Kidney tubule cell (primary cell): ENCODE data around the gene TSBP1.
"Not testable (repeated sequence)": the region's sequence is repeated elsewhere in the genome, so short reads cannot be mapped to it uniquely, and the experiment has no call there.

Experiments
- DNase-seq: peaks from one replicate; pipeline ENCODE4 v3.0.0-alpha.2; 2018; ENCODE audit warnings: low spot score

Gene TSBP1

DNA sequence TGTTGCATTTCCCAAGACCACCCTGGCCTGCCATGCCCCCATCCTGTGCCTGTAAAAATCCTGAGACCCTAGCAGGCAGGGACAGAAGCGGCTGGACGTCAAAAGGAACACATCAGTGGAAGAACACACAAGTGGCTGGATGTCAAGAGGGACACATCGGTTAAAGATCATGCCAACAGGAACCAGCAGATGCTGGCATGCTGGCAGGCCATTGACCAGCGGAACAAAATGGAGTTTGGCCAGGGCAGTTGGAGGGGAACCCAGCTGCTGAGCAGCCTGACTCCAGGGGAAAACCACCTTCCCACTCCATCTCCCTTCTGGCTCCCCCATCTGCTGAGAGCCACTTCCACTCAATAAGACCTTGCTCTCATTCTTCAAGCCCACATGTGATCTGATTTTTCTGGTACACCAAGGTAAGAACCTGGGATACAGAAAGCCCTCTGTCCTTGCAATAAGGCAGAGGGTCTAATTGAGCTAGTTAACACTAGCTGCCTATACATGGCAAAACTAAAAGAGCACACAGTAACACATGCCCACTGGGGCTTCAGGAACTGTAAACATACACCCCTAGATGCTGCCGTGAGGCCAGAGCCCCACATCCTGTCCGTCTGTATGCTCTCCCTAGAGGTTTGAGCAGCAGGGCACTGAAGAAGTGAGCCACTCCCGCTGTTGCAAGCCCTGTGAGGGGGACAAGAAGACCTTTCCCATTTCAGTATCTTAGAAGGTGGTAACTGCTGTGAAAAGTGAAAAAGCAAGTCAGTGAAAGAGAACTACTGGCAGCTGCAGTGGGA is 4.2 kb upstream of the TSBP1 start:
- DNase-seq: no peak

DNA sequence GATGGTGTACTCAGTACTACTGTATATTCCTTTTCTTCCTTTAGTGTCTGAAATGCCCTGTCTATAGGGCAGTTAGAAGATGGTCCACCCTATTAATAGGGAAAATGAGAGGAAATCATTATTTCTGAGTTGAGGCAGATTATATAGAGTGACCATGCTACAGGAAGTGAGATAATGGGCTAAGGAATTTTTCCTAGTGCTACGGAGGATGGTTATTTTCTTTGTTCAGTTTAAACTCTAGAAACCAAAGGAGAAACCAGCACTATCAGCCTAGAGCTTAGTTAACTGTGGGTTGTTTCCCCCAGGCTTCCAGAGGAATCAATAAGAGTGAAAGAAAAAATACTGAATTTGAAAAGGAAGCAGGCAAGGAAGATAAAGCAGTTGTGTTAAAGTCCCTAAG is 474 bp downstream of the TSBP1 start:
- peak; percentile 25 for DNase-seq

- DNase-seq: peak; percentile 13
These were observed 1.2 kb downstream of the TSBP1 start for GRCh38 chr6:32370505-32370904.

DNA sequence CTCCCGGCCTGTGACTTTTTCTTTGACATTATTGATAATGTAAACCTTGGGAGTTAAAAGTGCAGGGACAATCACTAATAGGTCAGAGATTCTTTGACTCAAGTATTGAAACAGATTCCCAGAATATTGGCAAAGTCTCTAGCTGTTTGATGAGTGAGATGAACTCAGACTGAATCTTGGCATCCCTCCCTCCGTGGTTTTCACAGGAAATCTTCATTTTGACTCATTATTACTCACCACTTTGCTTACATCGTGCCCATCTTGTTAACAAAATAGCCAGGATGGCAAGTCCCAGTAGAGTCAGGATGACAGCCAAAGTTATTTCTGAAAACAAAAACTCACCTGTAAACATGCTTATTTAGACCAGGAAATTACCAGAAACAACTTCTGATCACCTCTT is 2.0 kb downstream of the TSBP1 start:
- DNase-seq: peak; percentile 88

GRCh38 chr6:32367644-32368043 is 4.1 kb downstream of the TSBP1 start:
- no peak for DNase-seq

- not testable (repeated sequence) for DNase-seq
These were observed 12.5 kb downstream of the TSBP1 start for GRCh38 chr6:32359225-32359624.

GRCh38 chr6:32358548-32358947 is 13.2 kb downstream of the TSBP1 start:
- DNase-seq: not testable (repeated sequence)

DNA sequence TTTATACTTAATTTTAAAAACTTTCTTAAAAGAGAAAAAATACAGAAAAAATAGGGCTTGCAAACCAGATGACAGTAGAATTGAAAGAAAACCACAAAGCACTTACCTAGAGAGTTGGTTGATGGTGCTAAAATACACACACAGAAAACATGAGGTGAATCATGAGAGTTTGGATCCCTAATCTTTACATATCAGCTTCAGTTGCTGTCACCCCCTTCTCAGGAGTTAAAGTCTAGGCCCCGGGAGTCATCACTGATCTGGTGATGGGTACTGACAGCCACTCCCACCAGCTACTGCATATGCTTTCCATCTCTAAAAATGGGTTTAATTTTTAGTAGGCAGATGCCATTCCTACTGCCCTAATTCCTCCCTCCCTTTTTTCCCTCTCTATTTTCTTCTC is 16.7 kb downstream of the TSBP1 start:
- DNase-seq: no peak

DNA sequence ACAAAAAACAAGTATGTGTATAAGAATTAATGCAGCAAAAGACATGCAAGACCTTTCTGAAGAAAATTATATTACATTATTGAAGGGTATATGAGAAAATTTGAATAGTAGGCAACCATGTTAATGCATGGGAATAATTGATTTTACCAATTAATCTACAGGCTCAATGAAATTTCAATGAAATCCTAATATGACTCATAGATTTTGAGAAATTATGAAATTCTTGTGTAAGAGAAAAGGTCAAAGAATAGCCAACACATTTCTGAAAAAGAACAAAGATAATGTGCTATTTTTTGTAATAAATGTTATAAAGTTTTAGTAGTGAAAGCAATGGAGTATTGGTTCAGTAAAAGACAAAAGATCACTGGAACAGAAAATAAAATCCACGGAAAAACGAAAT is 18.4 kb downstream of the TSBP1 start:
- no peak for DNase-seq

GRCh38 chr6:32340242-32340641 is 31.5 kb downstream of the TSBP1 start:
- DNase-seq: no peak

- DNase-seq: no peak
These were observed 34.4 kb downstream of the TSBP1 start for GRCh38 chr6:32337186-32337805.

DNA sequence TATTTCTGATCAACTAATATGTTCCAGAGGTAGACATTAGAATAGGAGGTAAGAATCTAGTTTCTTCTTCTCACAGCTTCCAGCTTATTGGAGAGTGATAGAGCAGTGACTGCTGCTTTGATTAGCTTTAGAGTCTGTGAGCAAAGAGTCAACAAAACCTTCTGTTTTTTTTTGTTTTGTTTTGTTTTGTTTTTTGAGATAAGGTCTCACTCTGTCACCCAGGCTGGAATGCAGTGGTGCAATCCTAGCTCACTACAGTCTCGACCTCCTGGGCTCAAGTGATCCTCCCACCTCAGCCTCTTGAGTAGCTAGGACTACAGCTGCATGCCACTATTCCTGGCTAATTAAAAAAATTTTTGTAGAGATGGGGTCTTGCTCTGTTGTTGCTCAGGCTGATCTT is 39.3 kb downstream of the TSBP1 start:
- DNase-seq: no peak

DNA sequence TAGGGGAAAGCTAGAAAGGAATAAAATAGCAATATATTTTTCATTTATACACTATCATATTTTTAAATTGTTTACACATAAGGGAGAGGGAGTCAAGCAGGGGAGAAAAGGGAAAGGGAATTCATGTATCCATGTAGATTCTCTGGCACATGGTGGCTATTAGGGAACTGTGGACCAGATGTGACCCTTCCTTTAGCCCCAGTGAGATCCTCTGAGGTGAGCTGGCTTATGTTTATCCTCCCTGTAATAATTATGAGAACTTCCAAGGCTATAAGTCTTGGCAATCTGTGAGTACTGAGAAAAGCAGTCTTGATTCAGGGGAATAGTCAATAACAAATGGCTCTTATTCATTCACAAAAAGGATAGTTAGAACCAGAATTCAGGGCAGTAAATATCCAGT is 42.6 kb downstream of the TSBP1 start:
- DNase-seq: no peak

- no peak for DNase-seq
These were observed 44.6 kb downstream of the TSBP1 start for GRCh38 chr6:32327103-32327502.

- DNase-seq: no peak
These were observed 53.2 kb downstream of the TSBP1 start for GRCh38 chr6:32318501-32318900.

DNA sequence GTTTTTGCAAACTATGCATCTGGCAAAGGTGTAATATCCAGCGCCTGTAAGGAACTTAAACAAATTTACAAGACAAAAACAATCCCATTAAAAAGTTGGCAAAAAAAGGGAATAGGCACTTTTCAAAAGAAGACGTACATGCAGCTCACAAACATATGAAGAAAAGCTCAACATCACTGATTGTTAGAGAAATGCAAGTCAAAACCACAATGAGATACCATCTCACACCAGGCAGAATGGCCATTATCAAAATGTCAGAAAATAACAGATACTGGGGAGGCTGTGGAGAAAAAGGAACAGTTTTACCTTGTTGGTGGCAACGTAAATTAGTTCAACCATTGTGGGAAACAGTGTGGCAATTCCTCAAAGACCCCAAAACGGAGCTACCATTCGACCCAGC is 54.2 kb downstream of the TSBP1 start:
- no peak for DNase-seq

DNA sequence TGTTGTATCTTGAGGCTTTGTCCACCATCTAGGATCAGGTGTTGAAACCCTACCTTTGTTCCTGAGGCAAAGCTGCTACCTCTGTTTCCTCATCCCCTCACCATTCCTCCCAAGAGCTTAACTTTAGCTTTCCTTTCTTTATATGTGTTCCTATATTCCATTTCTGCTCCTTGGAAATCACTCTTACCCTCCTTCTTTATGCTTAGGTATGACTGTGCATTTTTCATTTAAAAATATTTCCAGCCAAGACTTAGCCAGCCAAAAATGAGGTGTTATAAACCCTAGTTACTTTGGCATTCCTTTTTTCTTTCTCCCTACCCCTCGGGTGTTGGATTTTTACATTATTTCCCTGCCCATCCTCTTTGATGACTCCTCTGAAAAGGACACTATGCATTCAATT is 57.7 kb downstream of the TSBP1 start:
- DNase-seq: no peak

- DNase-seq: peak; percentile 4
These were observed 72.9 kb downstream of the TSBP1 start for GRCh38 chr6:32298632-32299336.

DNA sequence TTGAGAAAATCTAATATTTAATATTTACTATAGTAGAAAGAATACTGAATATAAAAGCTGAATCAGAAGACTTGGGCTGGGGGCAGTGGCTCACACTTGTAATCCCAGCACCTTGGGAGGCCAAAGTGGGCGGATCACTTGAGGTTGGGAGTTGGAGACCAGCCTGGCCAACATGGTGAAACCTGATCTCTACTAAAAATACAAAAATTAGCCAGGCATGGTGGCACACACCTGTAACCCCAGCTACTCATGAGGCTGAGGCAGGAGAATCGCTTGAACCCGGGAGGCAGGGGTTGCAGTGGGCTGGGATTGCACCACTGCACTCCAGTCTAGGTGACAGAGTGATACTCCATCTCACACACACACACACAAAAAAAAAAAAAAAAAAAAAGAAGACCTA is 76.7 kb downstream of the TSBP1 start:
- DNase-seq: not testable (repeated sequence)

DNA sequence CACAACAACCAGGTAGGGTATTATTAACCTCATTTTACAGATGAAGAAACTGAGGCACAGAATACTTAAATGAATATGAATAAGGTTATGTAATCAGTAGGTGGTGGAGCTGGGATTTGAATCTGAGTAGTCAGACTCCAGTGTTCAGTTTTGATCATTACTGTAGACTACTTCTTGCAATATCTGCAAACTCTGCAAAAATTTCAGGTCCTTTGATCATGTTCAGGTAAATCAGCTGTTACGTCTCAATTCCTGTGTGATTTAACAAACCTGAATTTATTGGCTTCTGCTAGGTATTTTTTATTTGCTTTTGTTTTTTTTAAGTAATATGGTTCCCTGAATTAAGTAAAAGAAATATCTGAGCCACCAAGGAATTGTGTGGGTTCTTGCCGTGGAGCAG is 77.1 kb downstream of the TSBP1 start:
- DNase-seq: no peak

- DNase-seq: no peak
These were observed 78.0 kb downstream of the TSBP1 start for GRCh38 chr6:32293695-32294094.

- no peak for DNase-seq
These were observed 80.2 kb downstream of the TSBP1 start for GRCh38 chr6:32291543-32291942.

GRCh38 chr6:32290886-32291450 is 80.7 kb downstream of the TSBP1 start:
- DNase-seq: no peak
